ENCODE measurements around the gene CPEB4. TPM values are rescaled to one million over a fixed set of nuclear protein-coding genes. Genes with fewer than 3 reads are reported as not detected.

CPEB4 gene
- total and polyA plus RNA-seq, 2 donors (not counting 3 experiments of a cell fraction or from before 2014, with no cell fraction given): 11.3 to 16.4 TPM

- H3K4me3 ChIP-seq (replicated peaks in 1 of 3; ENCODE audit: insufficient read depth in 1 of 3, low read depth in 1 of 3, low read length in 3 of 3): no peak overlapping the region
- H3K4me1 ChIP-seq (ENCODE audit: control insufficient read depth, extremely low read depth, insufficient read depth, low read length): no peaks in the 10 kb centered on the region
- dilution Hi-C loops (cut with MboI; ENCODE audit: extremely low pct_ligation_motif_present, low sequenced_read_pairs) (no loop called here), intact Hi-C loops (cut with micrococcal nuclease) (no loop called here)
- FAIRE-seq (no peak), DNase-seq (ENCODE audit: low read depth, low spot score) (peak; percentile 11)
- POLR2A ChIA-PET: no interaction called here
- H3K27ac ChIP-seq (ENCODE audit: insufficient read depth, low read depth, low read length): no peak overlapping the region
- H3K79me2 ChIP-seq (ENCODE audit: control insufficient read depth, insufficient read depth, low read length): no peaks in the 10 kb centered on the region
- H3K9me3 ChIP-seq (replicated peaks; ENCODE audit: control insufficient read depth, insufficient read depth, low read length): no peaks in the 10 kb centered on the region
- H3K4me2 ChIP-seq (ENCODE audit: insufficient read depth, low read length): no peak overlapping the region
- CTCF ChIA-PET: interaction anchor here (2.4 to 3.4 kb wide), 3 partner anchors 11 to 402 kb away, joined by 8 to 12 read pairs (median 10); partner anchors contain the start of gene BOD1
- no peak overlapping the region for H3K9ac ChIP-seq (replicated peaks; ENCODE audit: extremely low read depth, insufficient read depth, low read length)
- no TSS peak for BruUV-seq (replicated peaks)
- H3K36me3 ChIP-seq (ENCODE audit: control insufficient read depth in 2 of 2, extremely low read depth in 1 of 2, insufficient read depth in 2 of 2, low read length in 2 of 2): no peaks in the 10 kb centered on the region
- H2AFZ ChIP-seq (ENCODE audit: low read depth, low read length): no peak overlapping the region
- TF ChIP-seq GATA2 (IDR thresholded peaks at IDR 0.05; ENCODE audit: insufficient read depth, insufficient read length, low read depth, low read length) (no peak), CTCF (IDR thresholded peaks at IDR 0.05; ENCODE audit: extremely low read depth in 1 of 2, insufficient read depth in 1 of 2, low read depth in 1 of 2, low read length in 2 of 2) (peak in 1 of 2 donors; percentile 26), EZH2 (IDR thresholded peaks at IDR 0.05; ENCODE audit: borderline replicate concordance, low read depth, low read length, severe bottlenecking) (no peak)
- H4K20me1 ChIP-seq (replicated peaks; ENCODE audit: control insufficient read depth, extremely low read depth, insufficient read depth, low read length): no peaks in the 10 kb centered on the region
- H3K27me3 ChIP-seq (ENCODE audit: control insufficient read depth in 2 of 2, insufficient read depth in 2 of 2, low read length in 2 of 2): peaks cover 0 to 4% of the 10 kb centered on the region in 2 experiments
- H3K9me1 ChIP-seq (replicated peaks; ENCODE audit: control insufficient read depth, extremely low read depth, insufficient read depth, low read length): no peaks in the 10 kb centered on the region
Observed at GRCh38 chr5:173984218-173984617, 96.1 kb downstream of the CPEB4 start.

GRCh38 chr5:173988554-173989431 is 100.6 kb downstream of the CPEB4 start, which contains the start of gene C5orf47:
Gene C5orf47, plus strand, starts transcription at chr5:173989170. Its CDS starts 94 bp downstream, at chr5:173989264.
- CTCF ChIA-PET: no interaction called here

More at GRCh38 chr5:173988554-173989431, 100.6 kb downstream of the CPEB4 start, which contains the start of gene C5orf47:
- FAIRE-seq: no peak
- TF ChIP-seq EZH2 (IDR thresholded peaks at IDR 0.05; ENCODE audit: borderline replicate concordance, low read depth, low read length, severe bottlenecking): no peak
- TF ChIP-seq CTCF (IDR thresholded peaks at IDR 0.05; ENCODE audit: extremely low read depth in 1 of 2, insufficient read depth in 1 of 2, low read depth in 1 of 2, low read length in 2 of 2): no peak
- no peak for TF ChIP-seq JUN (IDR thresholded peaks at IDR 0.05; ENCODE audit: borderline replicate concordance, insufficient read depth, insufficient read length, low read depth)
- TF ChIP-seq POLR2A (IDR thresholded peaks at IDR 0.05; ENCODE audit: low read depth, low read length): no peak
- TF ChIP-seq GATA2 (IDR thresholded peaks at IDR 0.05; ENCODE audit: insufficient read depth, insufficient read length, low read depth, low read length): no peak
- TF ChIP-seq FOS (IDR thresholded peaks at IDR 0.05; ENCODE audit: borderline replicate concordance, insufficient read depth, low read length): no peak
- no peak for TF ChIP-seq POLR2AphosphoS5 (IDR thresholded peaks at IDR 0.05; ENCODE audit: insufficient read depth, low read depth, low read length)
- TF ChIP-seq MYC (IDR thresholded peaks at IDR 0.05; ENCODE audit: low read depth, low read length): no peak
- TF ChIP-seq MAX (IDR thresholded peaks at IDR 0.05; ENCODE audit: insufficient read depth, insufficient read length): no peak
- dilution Hi-C loops (cut with MboI; ENCODE audit: extremely low pct_ligation_motif_present, low sequenced_read_pairs): no loop called here
- Histone ChIP-seq H3K27ac (ENCODE audit: insufficient read depth, low read depth, low read length) (no peak within 1 kb of the TSS), H3K9me1 (replicated peaks; ENCODE audit: control insufficient read depth, extremely low read depth, insufficient read depth, low read length) (no peaks in the 10 kb centered on the region), H3K4me1 (ENCODE audit: control insufficient read depth, extremely low read depth, insufficient read depth, low read length) (no peaks in the 10 kb centered on the region), H3K27me3 (ENCODE audit: control insufficient read depth in 2 of 2, insufficient read depth in 2 of 2, low read length in 2 of 2) (no peaks in the 10 kb centered on the region), H3K4me3 (replicated peaks in 1 of 3; ENCODE audit: insufficient read depth in 1 of 3, low read depth in 1 of 3, low read length in 3 of 3) (no peak within 1 kb of the TSS), H3K9me3 (replicated peaks; ENCODE audit: control insufficient read depth, insufficient read depth, low read length) (no peaks in the 10 kb centered on the region), H2AFZ (ENCODE audit: low read depth, low read length) (no peak within 1 kb of the TSS), H3K9ac (replicated peaks; ENCODE audit: extremely low read depth, insufficient read depth, low read length) (no peak within 1 kb of the TSS), H3K4me2 (ENCODE audit: insufficient read depth, low read length) (no peak within 1 kb of the TSS), H3K79me2 (ENCODE audit: control insufficient read depth, insufficient read depth, low read length) (no peaks in the 10 kb centered on the region), H4K20me1 (replicated peaks; ENCODE audit: control insufficient read depth, extremely low read depth, insufficient read depth, low read length) (no peaks in the 10 kb centered on the region), H3K36me3 (ENCODE audit: control insufficient read depth in 2 of 2, extremely low read depth in 1 of 2, insufficient read depth in 2 of 2, low read length in 2 of 2) (no peaks in the 10 kb centered on the region)
- DNase-seq (ENCODE audit: low read depth, low spot score): no peak
- POLR2A ChIA-PET: no interaction called here
- intact Hi-C loops (cut with micrococcal nuclease): no loop called here
- BruUV-seq (replicated peaks): no TSS peak

Data from endothelial cell of umbilical vein (primary cell).